GM21528 (cell line): Measurements from ENCODE around the gene IGFBP1.

Experiments
- ATAC-seq: cut with Tn5 transposase; IDR thresholded peaks from one replicate; pipeline ENCODE4 v1.9.1; 2021; ENCODE audit warnings: mild to moderate bottlenecking, moderate library complexity; ENCODE audit not compliant: unreplicated experiment, low FRiP score

The IGFBP1 gene

DNA sequence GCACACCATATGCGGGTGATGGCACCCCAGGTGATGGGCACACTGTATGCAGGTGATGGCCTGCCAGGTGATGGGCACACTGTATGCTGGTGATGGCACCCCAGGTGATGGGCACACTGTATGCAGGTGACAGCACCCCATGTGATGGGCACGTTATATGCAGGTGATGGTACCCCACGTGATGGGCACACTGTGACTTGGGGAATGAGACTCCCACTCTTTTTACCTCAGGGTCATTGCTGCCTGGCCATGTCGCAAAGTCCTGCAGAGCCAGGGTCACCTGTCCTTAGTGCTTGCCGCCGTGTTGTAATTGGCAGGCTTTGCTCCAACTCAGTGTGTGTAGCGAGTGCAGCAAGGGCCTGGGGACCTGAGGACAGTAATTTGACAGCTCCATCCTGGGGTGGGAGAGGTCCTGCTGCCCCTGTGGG is 7.8 kb upstream of the IGFBP1 start:
- no peak for ATAC-seq

DNA sequence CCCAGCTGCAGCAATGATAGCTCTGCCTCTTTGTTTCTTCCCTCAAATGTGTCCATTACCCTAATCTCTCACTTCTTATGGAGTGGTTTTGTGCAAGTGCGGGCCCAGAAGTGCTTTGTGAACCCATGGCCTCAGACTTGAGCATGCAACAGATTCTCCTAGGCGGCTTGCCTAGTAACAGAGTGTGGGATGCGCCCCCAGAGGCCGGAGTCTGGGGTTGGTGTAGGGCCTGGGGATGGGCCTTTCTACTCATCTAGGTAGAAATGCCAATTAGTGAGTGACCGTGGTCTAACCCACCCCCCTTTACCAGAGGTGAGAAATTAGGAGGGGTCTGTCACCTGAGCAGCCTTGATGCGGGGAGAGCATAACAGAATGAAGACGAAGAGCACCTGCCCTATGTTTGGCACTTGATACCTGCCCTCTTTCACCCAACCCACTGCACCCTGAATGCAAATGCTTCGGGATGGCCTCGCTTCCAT is 7.0 kb upstream of the IGFBP1 start:
- no peak for ATAC-seq

DNA sequence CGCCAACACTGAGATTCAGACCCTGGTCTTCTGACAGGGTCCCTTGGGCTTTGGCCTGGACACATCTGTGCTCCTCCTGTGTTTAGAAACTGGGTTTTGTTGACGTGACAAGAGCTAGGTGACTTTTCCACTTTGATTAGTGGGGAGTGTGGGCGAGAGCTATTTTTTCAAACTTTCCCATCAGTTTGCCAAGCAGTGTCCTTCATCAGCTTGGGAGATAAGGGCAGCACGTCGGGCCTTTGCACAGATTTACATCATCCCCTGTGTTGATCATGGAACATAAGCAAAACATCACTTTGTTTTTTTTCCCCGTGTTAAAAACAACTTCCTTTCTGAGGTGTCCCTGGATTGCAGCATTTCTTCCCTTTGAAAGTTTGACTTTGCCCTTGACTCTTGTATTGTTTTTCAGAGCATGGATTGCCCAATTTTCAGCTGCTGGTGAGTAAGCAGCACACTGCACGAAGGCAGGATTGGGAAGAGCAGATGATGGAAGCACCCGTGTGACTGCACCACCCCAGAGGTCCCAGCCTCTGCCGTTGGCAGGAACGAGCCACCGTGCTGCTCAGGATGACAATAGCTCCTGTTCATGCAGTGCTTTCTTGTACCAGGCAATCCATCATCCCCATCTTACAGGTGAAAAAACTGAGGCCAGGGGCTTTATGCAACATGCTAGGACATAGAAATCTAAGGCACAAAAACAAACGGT is 6.4 kb upstream of the IGFBP1 start:
- no peak for ATAC-seq

- no peak for ATAC-seq
Measured at GRCh38 chr7:45882465-45882810, 5.8 kb upstream of the IGFBP1 start.

GRCh38 chr7:45884136-45884535 is 4.2 kb upstream of the IGFBP1 start:
- ATAC-seq = no peak

GRCh38 chr7:45885264-45885882 is 2.9 kb upstream of the IGFBP1 start:
- ATAC-seq = no peak

- ATAC-seq = no peak
Measured at GRCh38 chr7:45886931-45887667, 1.2 kb upstream of the IGFBP1 start.

DNA sequence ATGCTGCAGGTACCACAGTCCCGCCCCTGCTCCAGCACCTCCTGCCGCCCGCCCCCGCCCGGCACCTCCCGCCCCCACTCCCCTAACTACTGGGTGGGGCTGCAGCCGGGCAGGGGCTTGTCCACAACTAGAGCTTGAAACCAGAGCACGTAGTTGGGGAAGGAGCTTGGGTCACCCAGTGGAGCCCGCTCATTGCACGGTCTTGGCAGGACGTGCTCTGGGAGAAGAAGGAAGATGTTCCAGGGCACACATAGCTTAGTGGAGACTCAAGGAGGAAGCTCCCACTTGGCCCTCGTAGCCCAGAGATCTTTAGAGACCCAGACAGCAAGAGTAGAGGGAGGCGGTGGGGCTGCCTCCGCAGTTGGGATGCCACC is 692 bp downstream of the IGFBP1 start:
- no peak for ATAC-seq

DNA sequence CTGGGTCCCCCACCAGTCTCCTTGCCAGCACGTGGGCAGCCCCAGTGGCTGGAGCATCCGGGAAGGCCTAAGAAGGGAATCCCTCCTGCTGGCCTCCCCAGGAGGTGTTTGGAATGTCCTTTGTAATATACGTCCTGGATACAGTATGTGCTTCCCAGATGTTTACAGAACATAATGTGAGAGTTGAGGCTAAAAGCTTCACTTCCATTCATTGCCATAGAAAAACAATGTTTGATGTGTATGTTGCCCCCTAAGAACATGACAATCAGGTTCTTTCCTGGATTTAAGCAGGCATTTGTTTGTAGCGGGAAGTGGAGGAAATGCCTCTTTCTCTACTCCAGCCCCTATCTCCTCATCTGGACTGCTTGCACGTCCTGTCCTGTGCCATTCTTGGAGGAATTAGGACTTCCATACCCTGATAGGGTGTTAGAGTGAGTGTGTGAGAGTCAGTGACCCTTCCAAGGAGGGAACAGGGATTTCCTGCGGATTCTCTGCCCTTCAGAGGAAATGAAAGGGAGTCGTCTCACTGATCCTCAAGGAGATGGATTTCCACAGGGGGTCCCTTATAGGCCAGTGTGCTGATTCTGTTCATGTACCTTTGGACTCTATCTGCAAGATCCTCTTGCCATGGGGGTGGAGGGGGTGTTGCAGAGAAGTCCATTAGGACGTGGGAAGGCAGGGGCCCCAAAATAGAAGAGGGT is 1.2 kb downstream of the IGFBP1 start:
- no peak for ATAC-seq

DNA sequence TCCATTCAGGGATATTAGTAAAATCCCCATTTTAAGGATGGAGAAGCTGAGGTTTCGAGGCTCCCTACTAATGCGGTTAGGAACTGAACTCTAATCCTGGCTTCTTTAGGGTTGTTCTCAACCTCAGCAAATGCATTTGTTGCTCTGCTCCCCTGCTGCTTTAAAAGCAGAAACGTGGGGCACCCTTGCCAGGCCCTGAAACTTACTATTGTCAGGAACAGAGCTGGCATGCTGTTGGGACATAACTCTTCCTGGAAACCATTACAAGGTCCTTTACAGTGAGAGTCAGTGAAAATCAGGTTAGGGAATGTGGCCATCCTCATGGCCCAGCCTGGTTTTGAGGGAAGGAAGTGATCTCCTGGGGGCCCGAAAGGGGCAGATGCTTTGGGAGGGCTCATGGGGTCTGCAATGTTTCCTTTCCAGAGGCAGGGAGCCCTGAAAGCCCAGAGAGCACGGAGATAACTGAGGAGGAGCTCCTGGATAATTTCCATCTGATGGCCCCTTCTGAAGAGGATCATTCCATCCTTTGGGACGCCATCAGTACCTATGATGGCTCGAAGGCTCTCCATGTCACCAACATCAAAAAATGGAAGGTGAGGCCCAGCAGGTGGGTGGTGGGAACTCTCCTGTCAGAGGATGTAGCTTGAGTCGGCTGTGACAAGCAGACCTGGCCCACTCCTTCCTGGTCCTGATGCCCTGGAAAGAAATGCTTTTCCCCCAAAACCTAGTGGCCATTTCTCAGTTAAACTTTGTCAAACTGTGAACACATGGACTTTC is 2.0 kb downstream of the IGFBP1 start:
- no peak for ATAC-seq

- ATAC-seq = no peak
Measured at GRCh38 chr7:45890902-45891461, 2.7 kb downstream of the IGFBP1 start.

- no peak for ATAC-seq
Measured at GRCh38 chr7:45891462-45892402, 3.4 kb downstream of the IGFBP1 start.

GRCh38 chr7:45892407-45893035 is 4.2 kb downstream of the IGFBP1 start:
- ATAC-seq = no peak

DNA sequence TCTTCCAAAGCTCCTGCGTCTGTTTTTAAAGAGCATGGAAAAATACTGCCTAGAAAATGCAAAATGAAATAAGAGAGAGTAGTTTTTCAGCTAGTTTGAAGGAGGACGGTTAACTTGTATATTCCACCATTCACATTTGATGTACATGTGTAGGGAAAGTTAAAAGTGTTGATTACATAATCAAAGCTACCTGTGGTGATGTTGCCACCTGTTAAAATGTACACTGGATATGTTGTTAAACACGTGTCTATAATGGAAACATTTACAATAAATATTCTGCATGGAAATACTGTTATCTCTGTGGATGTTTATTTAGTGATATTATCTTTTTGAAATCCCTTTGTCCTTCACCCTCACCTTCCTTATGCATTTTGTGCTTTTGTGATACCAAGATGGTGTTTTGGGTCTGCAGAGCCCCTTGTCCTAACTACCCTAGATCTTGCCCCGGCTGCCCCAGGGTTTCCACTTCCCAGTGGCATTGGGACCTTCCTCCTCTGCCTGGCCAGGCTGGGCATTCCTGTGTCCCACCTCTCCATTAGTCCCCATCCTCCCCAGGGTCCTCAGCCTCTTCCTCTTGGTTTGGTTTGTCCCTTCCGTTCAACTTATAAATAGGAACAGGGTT is 5.2 kb downstream of the IGFBP1 start:
- ATAC-seq = no peak

GRCh38 chr7:45893996-45894664 is 5.8 kb downstream of the IGFBP1 start:
- no peak for ATAC-seq

GRCh38 chr7:45894665-45895062 is 6.4 kb downstream of the IGFBP1 start:
- no peak for ATAC-seq

DNA sequence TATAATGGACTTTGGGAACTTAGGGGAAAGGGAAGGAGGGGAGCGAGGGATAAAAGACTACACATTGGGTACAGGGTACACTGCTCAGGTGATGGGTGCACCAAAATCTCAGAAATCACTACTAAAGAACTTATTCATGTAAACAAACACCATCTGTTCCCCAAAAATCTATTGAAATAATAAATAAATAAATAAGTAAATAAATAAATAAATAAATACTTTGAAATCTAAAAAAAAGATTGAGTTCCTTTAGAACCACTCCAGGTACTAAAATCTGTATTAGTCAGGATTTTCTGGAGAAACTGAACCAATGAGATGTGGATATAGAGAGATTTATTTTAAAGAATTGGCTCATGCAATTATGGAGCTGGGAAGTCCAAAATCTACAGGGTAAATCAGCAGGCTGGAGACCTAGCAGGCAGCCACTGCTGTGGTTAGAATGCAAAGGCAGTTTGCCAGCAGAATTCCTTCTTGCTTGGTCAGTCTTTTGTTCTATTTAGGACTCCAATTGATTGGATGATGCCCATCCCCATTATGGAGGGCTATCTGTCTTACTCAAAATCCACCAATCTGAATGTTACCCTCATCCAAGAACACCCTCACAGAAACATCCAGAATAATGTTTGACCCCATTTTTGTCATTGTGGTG is 8.9 kb downstream of the IGFBP1 start:
- ATAC-seq = no peak
